ENCODE results near the gene FAM131C.

Gene FAM131C

GRCh38 chr1:16119926-16120325 lies 46.5 kb upstream of the FAM131C start:
- Histone ChIP-seq H3K27me3 (no peaks in the 10 kb centered on the region), H3K27ac (no peak overlapping the region), H3K4me3 (ENCODE audit: low read depth in 1 of 2, low read length in 1 of 2) (no peak overlapping the region), H3K9me3 (no peaks in the 10 kb centered on the region), H3K36me3 (no peaks in the 10 kb centered on the region), H3K4me1 (ENCODE audit: control insufficient read depth in 1 of 2, insufficient read depth in 1 of 2, low read depth in 1 of 2, low read length in 1 of 2) (no peaks in the 10 kb centered on the region)
- no peak for TF ChIP-seq CTCF (IDR thresholded peaks at IDR 0.05)

- H3K9me3 ChIP-seq: no peaks in the 10 kb centered on the region
- no peaks in the 10 kb centered on the region for H3K27me3 ChIP-seq
- no peaks in the 10 kb centered on the region for H3K36me3 ChIP-seq
- no peak overlapping the region for H3K4me3 ChIP-seq (ENCODE audit: low read depth in 1 of 2, low read length in 1 of 2)
- H3K27ac ChIP-seq: no peak overlapping the region
- no peaks in the 10 kb centered on the region for H3K4me1 ChIP-seq (ENCODE audit: control insufficient read depth in 1 of 2, insufficient read depth in 1 of 2, low read depth in 1 of 2, low read length in 1 of 2)
- TF ChIP-seq CTCF (IDR thresholded peaks at IDR 0.05): no peak
Observed at GRCh38 chr1:16119504-16119903, 46.1 kb upstream of the FAM131C start.

GRCh38 chr1:16118706-16119105 lies 45.3 kb upstream of the FAM131C start:
- Histone ChIP-seq H3K4me1 (ENCODE audit: control insufficient read depth in 1 of 2, insufficient read depth in 1 of 2, low read depth in 1 of 2, low read length in 1 of 2) (no peaks in the 10 kb centered on the region), H3K27ac (no peak overlapping the region), H3K27me3 (no peaks in the 10 kb centered on the region), H3K4me3 (ENCODE audit: low read depth in 1 of 2, low read length in 1 of 2) (no peak overlapping the region), H3K9me3 (no peaks in the 10 kb centered on the region), H3K36me3 (no peaks in the 10 kb centered on the region)
- no peak for TF ChIP-seq CTCF (IDR thresholded peaks at IDR 0.05)

- Histone ChIP-seq H3K27ac (no peak overlapping the region), H3K4me1 (ENCODE audit: control insufficient read depth in 1 of 2, insufficient read depth in 1 of 2, low read depth in 1 of 2, low read length in 1 of 2) (no peaks in the 10 kb centered on the region), H3K4me3 (ENCODE audit: low read depth in 1 of 2, low read length in 1 of 2) (no peak overlapping the region), H3K27me3 (no peaks in the 10 kb centered on the region), H3K36me3 (no peaks in the 10 kb centered on the region), H3K9me3 (no peaks in the 10 kb centered on the region)
- TF ChIP-seq CTCF (IDR thresholded peaks at IDR 0.05): no peak
Observed at GRCh38 chr1:16117936-16118335, 44.5 kb upstream of the FAM131C start.

GRCh38 chr1:16117369-16117768 lies 43.9 kb upstream of the FAM131C start:
- H3K27ac ChIP-seq: no peak overlapping the region
- no peaks in the 10 kb centered on the region for H3K27me3 ChIP-seq
- TF ChIP-seq CTCF (IDR thresholded peaks at IDR 0.05): no peak
- H3K4me3 ChIP-seq (ENCODE audit: low read depth in 1 of 2, low read length in 1 of 2): no peak overlapping the region
- no peaks in the 10 kb centered on the region for H3K36me3 ChIP-seq
- no peaks in the 10 kb centered on the region for H3K9me3 ChIP-seq
- H3K4me1 ChIP-seq (ENCODE audit: control insufficient read depth in 1 of 2, insufficient read depth in 1 of 2, low read depth in 1 of 2, low read length in 1 of 2): no peaks in the 10 kb centered on the region

GRCh38 chr1:16116625-16117024 lies 43.2 kb upstream of the FAM131C start:
- H3K36me3 ChIP-seq: no peaks in the 10 kb centered on the region
- H3K4me3 ChIP-seq (ENCODE audit: low read depth in 1 of 2, low read length in 1 of 2): no peak overlapping the region
- no peak overlapping the region for H3K27ac ChIP-seq
- H3K9me3 ChIP-seq: no peaks in the 10 kb centered on the region
- H3K4me1 ChIP-seq (ENCODE audit: control insufficient read depth in 1 of 2, insufficient read depth in 1 of 2, low read depth in 1 of 2, low read length in 1 of 2): no peaks in the 10 kb centered on the region
- H3K27me3 ChIP-seq: no peaks in the 10 kb centered on the region
- TF ChIP-seq CTCF (IDR thresholded peaks at IDR 0.05): no peak

All from neutrophil (primary cell).